HG03139 (cell line): ENCODE data around the gene EEF1A2.

Experiments used
- ATAC-seq: cut with Tn5 transposase; IDR thresholded peaks from one replicate; pipeline ENCODE4 v1.9.1; 2021; ENCODE audit not compliant: unreplicated experiment

EEF1A2 gene

GRCh38 chr20:63537525-63538203, 38.8 kb upstream of the EEF1A2 start:
- ATAC-seq = peak; percentile 87

GRCh38 chr20:63536997-63537524, 38.2 kb upstream of the EEF1A2 start, which contains the start of gene PTK6:
Gene PTK6 (minus strand): TSS chr20:63537376. CDS start chr20:63537314, 62 bp downstream.
- ATAC-seq = no peak

- no peak for ATAC-seq
Measured at GRCh38 chr20:63536241-63536977, 37.5 kb upstream of the EEF1A2 start.

- ATAC-seq = no peak
Measured at GRCh38 chr20:63534831-63535651, 36.2 kb upstream of the EEF1A2 start.

GRCh38 chr20:63534427-63534830, 35.5 kb upstream of the EEF1A2 start:
- ATAC-seq = no peak

- ATAC-seq = no peak
Measured at GRCh38 chr20:63533871-63534393, 35.0 kb upstream of the EEF1A2 start.

GRCh38 chr20:63533388-63533787, 34.5 kb upstream of the EEF1A2 start:
- ATAC-seq = no peak

- no peak for ATAC-seq
Measured at GRCh38 chr20:63532449-63532971, 33.6 kb upstream of the EEF1A2 start.

GRCh38 chr20:63531686-63532448, 33.0 kb upstream of the EEF1A2 start:
- ATAC-seq = no peak

- no peak for ATAC-seq
Measured at GRCh38 chr20:63530788-63531160, 31.9 kb upstream of the EEF1A2 start.

GRCh38 chr20:63529861-63530787, 31.2 kb upstream of the EEF1A2 start:
- no peak for ATAC-seq

- no peak for ATAC-seq
Measured at GRCh38 chr20:63529180-63529860, 30.4 kb upstream of the EEF1A2 start.

- ATAC-seq = no peak
Measured at GRCh38 chr20:63527184-63527583, 28.3 kb upstream of the EEF1A2 start.

- ATAC-seq = no peak
Measured at GRCh38 chr20:63525971-63526370, 27.1 kb upstream of the EEF1A2 start.

- no peak for ATAC-seq
Measured at GRCh38 chr20:63525185-63525584, 26.3 kb upstream of the EEF1A2 start.

- ATAC-seq = no peak
Measured at GRCh38 chr20:63522981-63523611, 24.2 kb upstream of the EEF1A2 start.

- no peak for ATAC-seq
Measured at GRCh38 chr20:63522091-63522868, 23.4 kb upstream of the EEF1A2 start.
